H9 (cell line): Measurements from ENCODE around the gene CREB3L2. TPM values are rescaled to one million over a fixed set of nuclear protein-coding genes. Genes with fewer than 3 reads are reported as not detected.

Experiments
- DNase-seq: peaks from one replicate; pipeline ENCODE4 v3.0.0-alpha.2; 2017
- H2AFZ ChIP-seq: one replicate; pipeline ENCODE4 v1.6.1; 2013; ENCODE audit warnings: mild to moderate bottlenecking, low read length, control low read depth, moderate library complexity
- H2AK5ac ChIP-seq: 2 replicates; pipeline ENCODE4 v1.6.1; 2013; ENCODE audit warnings: low read length, control low read depth, mixed read lengths; ENCODE audit not compliant: insufficient read length
- H2BK120ac ChIP-seq: one replicate; pipeline ENCODE4 v1.6.1; 2013; ENCODE audit warnings: low read depth, mild to moderate bottlenecking, low read length, control low read depth, inconsistent platforms; ENCODE audit not compliant: poor library complexity, severe bottlenecking
- H2BK12ac ChIP-seq: 2 replicates; pipeline ENCODE4 v1.6.1; 2013; ENCODE audit warnings: low read length, control low read depth, mixed read lengths, low read depth; ENCODE audit not compliant: insufficient read length
- H2BK15ac ChIP-seq: 2 replicates; pipeline ENCODE4 v1.6.1; 2013; ENCODE audit warnings: low read depth, low read length, control low read depth
- H2BK20ac ChIP-seq: one replicate; pipeline ENCODE4 v1.6.1; 2013; ENCODE audit warnings: low read depth, mild to moderate bottlenecking, low read length, control low read depth, inconsistent platforms; ENCODE audit not compliant: poor library complexity, severe bottlenecking
- H2BK5ac ChIP-seq: 2 replicates; pipeline ENCODE4 v1.6.1; 2013; ENCODE audit warnings: low read length, control low read depth, mixed read lengths; ENCODE audit not compliant: insufficient read length
- H3K14ac ChIP-seq: 2 replicates; pipeline ENCODE4 v1.6.1; 2013; ENCODE audit warnings: low read length, control low read depth; ENCODE audit not compliant: insufficient read depth
- H3K18ac ChIP-seq: 2 replicates; pipeline ENCODE4 v1.6.1; 2013; ENCODE audit warnings: low read depth, mild to moderate bottlenecking, mixed read lengths, low read length, control low read depth; ENCODE audit not compliant: insufficient read length
- H3K23ac ChIP-seq: 2 replicates; pipeline ENCODE4 v1.6.1; 2013; ENCODE audit warnings: low read length, control low read depth, mixed read lengths, low read depth; ENCODE audit not compliant: insufficient read length
- H3K23me2 ChIP-seq: 2 replicates; pipeline ENCODE4 v1.6.1; 2013; ENCODE audit warnings: low read depth, mild to moderate bottlenecking, mixed read lengths, low read length, control low read depth; ENCODE audit not compliant: insufficient read length, poor library complexity, severe bottlenecking
- H3K27ac ChIP-seq: 2 replicates; pipeline ENCODE4 v1.5.1; 2013; ENCODE audit warnings: low read length, control low read depth, mixed read lengths, low read depth; ENCODE audit not compliant: insufficient read length
- H3K27me3 ChIP-seq: 2 replicates; pipeline ENCODE4 v1.6.1; 2013; ENCODE audit warnings: low read length, control low read depth, inconsistent platforms; ENCODE audit not compliant: insufficient read depth
- H3K4ac ChIP-seq: 2 replicates; pipeline ENCODE4 v1.6.1; 2013; ENCODE audit warnings: low read depth, mild to moderate bottlenecking, control low read depth, inconsistent platforms, low read length, moderate library complexity
- H3K4me1 ChIP-seq: 2 replicates; pipeline ENCODE4 v1.6.1; 2013; ENCODE audit warnings: low read length, control low read depth, inconsistent platforms; ENCODE audit not compliant: insufficient read depth
- H3K4me2 ChIP-seq: 2 replicates; pipeline ENCODE4 v1.6.1; 2013; ENCODE audit warnings: low read length, control low read depth, mixed read lengths; ENCODE audit not compliant: insufficient read length, insufficient read depth
- H3K56ac ChIP-seq: 2 replicates; pipeline ENCODE4 v1.6.1; 2013; ENCODE audit warnings: low read depth, mild to moderate bottlenecking, mixed read lengths, low read length, control low read depth; ENCODE audit not compliant: insufficient read length
- H3K79me1 ChIP-seq: 2 replicates; pipeline ENCODE4 v1.6.1; 2013; ENCODE audit warnings: low read depth, mild to moderate bottlenecking, moderate library complexity, low read length, control low read depth, inconsistent platforms; ENCODE audit not compliant: insufficient read depth, poor library complexity, severe bottlenecking
- H3K79me2 ChIP-seq: 2 replicates; pipeline ENCODE4 v1.6.1; 2013; ENCODE audit warnings: low read length, control low read depth, inconsistent platforms; ENCODE audit not compliant: insufficient read depth
- H3K9ac ChIP-seq: 2 replicates; pipeline ENCODE4 v1.6.1; 2013; ENCODE audit warnings: low read length, control low read depth, mixed read lengths; ENCODE audit not compliant: insufficient read length; ENCODE audit errors: extremely low read depth
- H3K9me3 ChIP-seq: one replicate; pipeline ENCODE4 v1.6.1; 2013; ENCODE audit warnings: low read depth, low read length, inconsistent platforms; ENCODE audit not compliant: control insufficient read depth
- H3T11ph ChIP-seq: one replicate; pipeline ENCODE4 v1.6.1; 2013; ENCODE audit warnings: mild to moderate bottlenecking, low read length, control low read depth, inconsistent platforms
- H4K20me1 ChIP-seq: one replicate; pipeline ENCODE4 v1.6.1; 2013; ENCODE audit not compliant: control insufficient read depth, insufficient read length, insufficient read depth
- H4K5ac ChIP-seq: 2 replicates; pipeline ENCODE4 v1.6.1; 2013; ENCODE audit warnings: low read depth, mild to moderate bottlenecking, mixed read lengths, low read length, control low read depth; ENCODE audit not compliant: insufficient read length
- H4K8ac ChIP-seq: replicated peaks from 2 replicates; pipeline ENCODE4 v1.6.1; 2013; ENCODE audit warnings: low read length, control low read depth, mixed read lengths, low read depth; ENCODE audit not compliant: insufficient read length
- H4K91ac ChIP-seq: 2 replicates; pipeline ENCODE4 v1.6.1; 2013; ENCODE audit warnings: low read depth, mild to moderate bottlenecking, moderate library complexity, mixed read lengths, low read length, control low read depth; ENCODE audit not compliant: insufficient read length
- H3K27ac Mint-ChIP-seq, 3 experiments: 2 replicates in 2 of 3; 3 replicates in 1 of 3; pipeline ENCODE4 v1.8.0; 2020 to 2021; ENCODE audit warnings: mixed read lengths in 3 of 3, mild to moderate bottlenecking in 1 of 3, moderate library complexity in 1 of 3
- H3K27me3 Mint-ChIP-seq: 2 replicates; pipeline ENCODE4 v1.8.0; 2021; ENCODE audit warnings: low read depth, mild to moderate bottlenecking, moderate library complexity, mixed read lengths
- H3K36me3 Mint-ChIP-seq, 3 experiments: 2 replicates in 2 of 3; 3 replicates in 1 of 3; pipeline ENCODE4 v1.8.0; 2020 to 2021; ENCODE audit warnings: low read depth in 3 of 3, mixed read lengths in 3 of 3; ENCODE audit not compliant: insufficient read depth in 1 of 3
- H3K4me1 Mint-ChIP-seq, 2 experiments: 2 replicates each; pipeline ENCODE4 v1.8.0; 2020; ENCODE audit warnings: mixed read lengths in 2 of 2
- H3K4me3 Mint-ChIP-seq, 2 experiments: 2 replicates in 1 of 2; 3 replicates in 1 of 2; pipeline ENCODE4 v1.8.0; 2020 to 2021; ENCODE audit warnings: mild to moderate bottlenecking in 2 of 2, mixed read lengths in 2 of 2, moderate library complexity in 1 of 2
- H3K9me3 Mint-ChIP-seq, 2 experiments: 2 replicates in 1 of 2; 3 replicates in 1 of 2; pipeline ENCODE4 v1.8.0; 2020; ENCODE audit warnings: mild to moderate bottlenecking in 2 of 2, mixed read lengths in 2 of 2, moderate library complexity in 1 of 2
- WGBS: extraction: QIAGEN DNeasy Blood & Tissue Kit; methylation state at CpG from one replicate; pipeline ENCODE4 v1.1.7; 2013; ENCODE audit warnings: missing lambda C conversion rate, low lambda C conversion rate, mixed read lengths; ENCODE audit not compliant: insufficient read length; ENCODE audit errors: extremely low coverage; 5-methylcytosine and 5-hydroxymethylcytosine counted together
- total RNA-seq: library from RNA; stranded (reverse); gene quantifications from 2 replicates; pipeline ENCODE4 v1.2.1, GENCODE V29; 2021
- TF ChIP-seq, protein P1 (sequence below): fragments of 200-600 bp; sonication (generic); conservative IDR thresholded peaks from 3 replicates; pipeline ENCODE4 v1.8.0; 2021; ENCODE audit warnings: antibody characterized with exemption, mild to moderate bottlenecking

Gene CREB3L2
- total RNA-seq, 1 experiment from 2014 or later: 60.7 TPM

DNA sequence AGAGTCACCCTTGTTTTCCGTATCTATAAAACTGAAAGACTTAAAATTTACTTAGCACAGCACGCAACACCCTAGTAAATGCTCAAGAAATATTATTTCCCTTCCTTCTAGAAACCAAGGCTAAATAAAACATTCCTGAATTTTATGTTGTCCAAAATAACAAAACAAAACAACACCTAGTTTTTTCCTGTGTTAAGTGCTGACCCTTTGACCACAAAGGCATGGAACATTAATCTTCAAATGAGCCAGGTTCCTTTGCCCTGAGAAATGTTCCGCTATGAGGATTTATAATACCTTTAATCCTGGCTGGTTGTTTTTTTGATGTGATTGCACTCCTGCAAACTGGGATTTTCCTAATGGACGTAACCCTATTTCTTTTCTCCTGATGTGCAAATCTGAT is 126.1 kb downstream of the CREB3L2 start:
- Histone ChIP-seq H4K5ac (no peak overlapping the region), H3K9me3 (no peaks in the 10 kb centered on the region), H3K56ac (no peak overlapping the region), H2AK5ac (no peak overlapping the region), H2AFZ (no peak overlapping the region), H3K4me1 (peaks cover 22% of the 10 kb centered on the region), H2BK5ac (no peak overlapping the region), H3K79me1 (no peaks in the 10 kb centered on the region), H3T11ph (no peak overlapping the region), H2BK15ac (no peak overlapping the region), H3K14ac (no peak overlapping the region), H3K18ac (no peak overlapping the region), H4K8ac (no peak overlapping the region), H2BK20ac (no peak overlapping the region), H3K79me2 (no peaks in the 10 kb centered on the region), H4K20me1 (no peaks in the 10 kb centered on the region), H2BK120ac (no peak overlapping the region), H3K9ac (no peak overlapping the region), H4K91ac (no peak overlapping the region), H3K4me2 (no peak overlapping the region), H3K27ac (no peak overlapping the region), H3K23me2 (no peaks in the 10 kb centered on the region), H3K27me3 (no peaks in the 10 kb centered on the region), H3K4ac (no peak overlapping the region), H2BK12ac (no peak overlapping the region), H3K23ac (no peak overlapping the region)
- no peak for DNase-seq
- H3K36me3 Mint-ChIP-seq: peaks cover 26 to 70% (median 52%) of the 10 kb centered on the region in 3 experiments; a peak in 6 of 7 replicates
- H3K4me1 Mint-ChIP-seq: peaks cover 64 to 69% of the 10 kb centered on the region in 2 experiments
- no peak overlapping the region for H3K4me3 Mint-ChIP-seq
- H3K27me3 Mint-ChIP-seq: no peaks in the 10 kb centered on the region
- no peaks in the 10 kb centered on the region for H3K9me3 Mint-ChIP-seq
- TF ChIP-seq, protein P1, sequence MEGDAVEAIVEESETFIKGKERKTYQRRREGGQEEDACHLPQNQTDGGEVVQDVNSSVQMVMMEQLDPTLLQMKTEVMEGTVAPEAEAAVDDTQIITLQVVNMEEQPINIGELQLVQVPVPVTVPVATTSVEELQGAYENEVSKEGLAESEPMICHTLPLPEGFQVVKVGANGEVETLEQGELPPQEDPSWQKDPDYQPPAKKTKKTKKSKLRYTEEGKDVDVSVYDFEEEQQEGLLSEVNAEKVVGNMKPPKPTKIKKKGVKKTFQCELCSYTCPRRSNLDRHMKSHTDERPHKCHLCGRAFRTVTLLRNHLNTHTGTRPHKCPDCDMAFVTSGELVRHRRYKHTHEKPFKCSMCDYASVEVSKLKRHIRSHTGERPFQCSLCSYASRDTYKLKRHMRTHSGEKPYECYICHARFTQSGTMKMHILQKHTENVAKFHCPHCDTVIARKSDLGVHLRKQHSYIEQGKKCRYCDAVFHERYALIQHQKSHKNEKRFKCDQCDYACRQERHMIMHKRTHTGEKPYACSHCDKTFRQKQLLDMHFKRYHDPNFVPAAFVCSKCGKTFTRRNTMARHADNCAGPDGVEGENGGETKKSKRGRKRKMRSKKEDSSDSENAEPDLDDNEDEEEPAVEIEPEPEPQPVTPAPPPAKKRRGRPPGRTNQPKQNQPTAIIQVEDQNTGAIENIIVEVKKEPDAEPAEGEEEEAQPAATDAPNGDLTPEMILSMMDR: no peak
- WGBS: no CpG with 5 or more reads among the region's 4 CpGs
- H3K27ac Mint-ChIP-seq: peak overlapping the region in 1 of 3 experiments; percentile 87; a peak in 1 of 7 replicates
